BJ (cell line): Measurements from ENCODE around the gene COPG1. TPM values are rescaled to one million over a fixed set of nuclear protein-coding genes. Genes with fewer than 3 reads are reported as not detected.

ENCODE experiments used
- CTCF ChIA-PET: fragments of 350-600 bp; formaldehyde crosslinking; extraction: SDS; loops from one replicate; lab custom pipeline; 2021; ENCODE audit warnings: antibody characterized with exemption, inconsistent platforms; lab: Yijun Ruan, JAX
- POLR2A ChIA-PET: fragments of 300-600 bp; sonication (Branson Sonifier 250); formaldehyde crosslinking; extraction: SDS; loops from one replicate; lab custom pipeline; 2021; ENCODE audit warnings: antibody characterized with exemption; lab: Charles Lee
- DNase-seq: peaks from one replicate; pipeline ENCODE4 v3.0.0-alpha.2; 2011; ENCODE audit warnings: low read depth
- H3K27me3 ChIP-seq: 2 replicates; pipeline ENCODE4 v1.6.0; 2011; ENCODE audit warnings: low read length; ENCODE audit not compliant: control insufficient read depth, insufficient read depth
- H3K36me3 ChIP-seq: 2 replicates; pipeline ENCODE4 v1.5.1; 2011; ENCODE audit warnings: low read length; ENCODE audit not compliant: control insufficient read depth, insufficient read depth
- H3K4me3 ChIP-seq: 2 replicates; pipeline ENCODE4 v1.5.1; 2011; ENCODE audit warnings: low read depth, mild to moderate bottlenecking, control low read depth, low read length
- polyA plus RNA-seq: library from polyadenylated mRNA; depleted of rRNA; stranded (reverse); fragments of >200 nt; gene quantifications from 2 replicates; pipeline ENCODE4 v1.2.3, GENCODE V29; 2011
- TF ChIP-seq, protein P1 (sequence below): IDR thresholded peaks from 2 replicates; pipeline ENCODE4 v1.5.1; 2011; ENCODE audit warnings: low read depth, mild to moderate bottlenecking, control low read depth, inconsistent platforms, low read length, moderate library complexity; ENCODE audit not compliant: insufficient read depth

The COPG1 gene
- polyA plus RNA-seq, 1 experiment, result 220 TPM

DNA sequence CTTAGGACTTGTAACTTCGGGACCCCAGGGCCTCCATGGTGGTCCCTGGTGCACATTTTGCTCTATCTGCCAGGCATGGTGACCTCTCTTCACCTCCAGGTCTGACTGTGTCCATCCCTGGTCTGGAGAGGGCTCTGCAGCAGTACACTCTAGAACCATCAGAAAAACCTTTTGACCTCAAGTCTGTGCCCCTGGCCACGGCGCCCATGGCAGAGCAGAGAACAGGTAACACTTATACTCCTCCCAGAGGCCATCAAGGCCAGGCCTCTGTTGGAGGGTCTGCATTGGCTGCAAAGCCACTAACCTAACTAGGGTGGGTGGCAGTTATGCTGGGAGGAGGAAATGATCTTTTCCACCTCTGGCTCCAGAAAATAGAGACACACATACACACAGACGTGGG, 19.0 kb downstream of the COPG1 start:
- TF ChIP-seq, protein P1, sequence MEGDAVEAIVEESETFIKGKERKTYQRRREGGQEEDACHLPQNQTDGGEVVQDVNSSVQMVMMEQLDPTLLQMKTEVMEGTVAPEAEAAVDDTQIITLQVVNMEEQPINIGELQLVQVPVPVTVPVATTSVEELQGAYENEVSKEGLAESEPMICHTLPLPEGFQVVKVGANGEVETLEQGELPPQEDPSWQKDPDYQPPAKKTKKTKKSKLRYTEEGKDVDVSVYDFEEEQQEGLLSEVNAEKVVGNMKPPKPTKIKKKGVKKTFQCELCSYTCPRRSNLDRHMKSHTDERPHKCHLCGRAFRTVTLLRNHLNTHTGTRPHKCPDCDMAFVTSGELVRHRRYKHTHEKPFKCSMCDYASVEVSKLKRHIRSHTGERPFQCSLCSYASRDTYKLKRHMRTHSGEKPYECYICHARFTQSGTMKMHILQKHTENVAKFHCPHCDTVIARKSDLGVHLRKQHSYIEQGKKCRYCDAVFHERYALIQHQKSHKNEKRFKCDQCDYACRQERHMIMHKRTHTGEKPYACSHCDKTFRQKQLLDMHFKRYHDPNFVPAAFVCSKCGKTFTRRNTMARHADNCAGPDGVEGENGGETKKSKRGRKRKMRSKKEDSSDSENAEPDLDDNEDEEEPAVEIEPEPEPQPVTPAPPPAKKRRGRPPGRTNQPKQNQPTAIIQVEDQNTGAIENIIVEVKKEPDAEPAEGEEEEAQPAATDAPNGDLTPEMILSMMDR, result no peak
- CTCF ChIA-PET, result interaction anchor here (0.6 to 1.0 kb wide), 2 partner anchors 33 to 280 kb away, joined by 3 read pairs; no protein-coding TSS in a partner anchor
- H3K4me3 ChIP-seq, result no peak overlapping the region
- DNase-seq, result no peak
- H3K36me3 ChIP-seq, result peaks cover 53% of the 10 kb centered on the region
- H3K27me3 ChIP-seq, result no peaks in the 10 kb centered on the region
- POLR2A ChIA-PET, result no interaction called here

DNA sequence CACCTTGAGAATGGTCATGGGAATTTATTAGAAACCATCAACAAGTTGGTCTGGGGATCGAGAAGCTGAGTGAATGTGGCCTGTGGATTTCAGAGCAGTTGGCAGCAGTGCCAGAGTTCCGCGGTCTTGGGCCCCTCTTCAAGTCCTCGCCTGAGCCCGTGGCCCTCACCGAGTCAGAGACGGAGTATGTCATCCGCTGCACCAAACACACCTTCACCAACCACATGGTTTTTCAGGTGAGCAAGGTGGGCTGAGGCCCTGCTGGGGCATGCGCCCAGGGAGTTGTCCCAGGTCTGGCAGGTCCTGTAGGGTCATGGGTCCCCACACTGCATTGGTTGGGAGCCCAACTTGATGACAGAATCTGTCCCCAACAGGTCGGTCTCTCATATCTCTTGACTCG, 22.3 kb downstream of the COPG1 start:
- no peak for DNase-seq
- TF ChIP-seq, protein P1, result no peak
- H3K27me3 ChIP-seq, result no peaks in the 10 kb centered on the region
- H3K36me3 ChIP-seq, result peaks cover 51% of the 10 kb centered on the region
- ChIA-PET POLR2A (no interaction called here), CTCF (interaction anchor here (0.5 to 3.2 kb wide), 2 partner anchors 18 to 26 kb away, joined by 3 to 18 read pairs; no protein-coding TSS in a partner anchor)
- H3K4me3 ChIP-seq, result no peak overlapping the region

GRCh38 chr3:129276385-129276784, 27.0 kb downstream of the COPG1 start:
- no peak for DNase-seq
- TF ChIP-seq, protein P1, result no peak
- POLR2A ChIA-PET, result no interaction called here
- H3K4me3 ChIP-seq, result no peak overlapping the region
- no peaks in the 10 kb centered on the region for H3K27me3 ChIP-seq
- CTCF ChIA-PET, result no interaction called here
- H3K36me3 ChIP-seq, result peaks cover 36% of the 10 kb centered on the region

DNA sequence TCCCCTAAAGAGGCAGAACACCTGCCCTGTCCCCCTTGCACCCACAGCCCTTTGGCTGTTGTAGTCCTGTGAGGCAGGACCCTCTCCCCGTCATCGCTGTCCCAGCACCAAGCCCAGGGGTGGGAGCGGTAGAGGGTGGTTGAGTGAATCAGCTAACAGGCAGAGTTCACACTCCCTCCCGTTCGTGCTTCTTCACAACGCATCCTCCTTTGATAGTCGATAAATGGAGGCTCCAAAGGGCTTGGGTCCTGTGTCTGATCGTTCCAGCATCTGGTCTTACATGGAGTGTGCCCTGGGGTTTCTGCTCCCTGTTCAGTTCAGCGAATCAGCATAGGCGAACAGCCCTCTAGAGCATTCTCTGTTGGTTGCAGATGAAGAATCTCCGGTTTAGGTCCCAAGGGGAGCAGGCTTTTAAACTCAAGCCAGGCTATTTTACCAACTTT, 28.4 kb downstream of the COPG1 start:
- DNase-seq, result no peak
- POLR2A ChIA-PET, result no interaction called here
- H3K4me3 ChIP-seq, result peak overlapping the region; percentile 88
- H3K36me3 ChIP-seq, result peaks cover 24% of the 10 kb centered on the region
- TF ChIP-seq, protein P1, result no peak
- no peaks in the 10 kb centered on the region for H3K27me3 ChIP-seq
- CTCF ChIA-PET, result interaction anchor here (0.6 to 1.5 kb wide), 3 partner anchors 18 to 38 kb away, joined by 3 to 8 read pairs (median 3); a partner anchor contains a TSS

- ChIA-PET POLR2A (no interaction called here), CTCF (interaction anchor here (1.3 to 1.5 kb wide), 2 partner anchors 23 to 37 kb away, joined by 3 to 8 read pairs; a partner anchor contains a TSS)
- TF ChIP-seq, protein P1, result no peak
- Histone ChIP-seq H3K27me3 (no peaks in the 10 kb centered on the region), H3K36me3 (peaks cover 24% of the 10 kb centered on the region), H3K4me3 (peak within 1 kb of the TSS; percentile 88)
- DNase-seq, result no peak
Observed at GRCh38 chr3:129278439-129278965, 29.1 kb downstream of the COPG1 start, which contains the start of gene HMCES. HMCES (plus strand) TSS chr3:129278870; CDS start chr3:129279733, 863 bp downstream.
